Suprapubic skin (tissue), 4 donors: ENCODE data around the gene SPAG16. TPM values are rescaled to one million over a fixed set of nuclear protein-coding genes. Genes with fewer than 3 reads are reported as not detected.

Source experiments
- DNase-seq, 2 donors: peaks; one replicate each; pipeline ENCODE4 v3.0.0-alpha.2; 2019; ENCODE audit warnings: low spot score in 2 of 2
- H3K27ac ChIP-seq: fragments of 200-600 bp; sonication (generic); one replicate; pipeline ENCODE4 v1.5.1; 2019
- H3K27me3 ChIP-seq: fragments of 200-600 bp; sonication (generic); one replicate; pipeline ENCODE4 v1.5.1; 2019
- H3K36me3 ChIP-seq: fragments of 200-600 bp; sonication (generic); one replicate; pipeline ENCODE4 v1.5.1; 2019
- H3K4me1 ChIP-seq: fragments of 200-600 bp; sonication (generic); one replicate; pipeline ENCODE4 v1.5.1; 2019
- H3K4me3 ChIP-seq: fragments of 200-600 bp; sonication (generic); one replicate; pipeline ENCODE4 v1.5.1; 2019; ENCODE audit warnings: mild to moderate bottlenecking
- H3K9me3 ChIP-seq: fragments of 200-600 bp; sonication (generic); one replicate; pipeline ENCODE4 v1.5.1; 2019
- CTCF ChIP-seq, 2 donors: fragments of 200-600 bp in 1 of 2; fragments of 450-650 bp in 1 of 2; sonication (generic) in 1 of 2; IDR thresholded peaks; one replicate each; pipeline ENCODE4 v1.5.1; 2016 to 2019; ENCODE audit warnings: antibody characterized with exemption in 2 of 2, mild to moderate bottlenecking in 1 of 2, moderate library complexity in 1 of 2
- EP300 ChIP-seq: sonication (generic); formaldehyde crosslinking; IDR thresholded peaks from one replicate; pipeline ENCODE4 v1.6.1; 2017; ENCODE audit warnings: antibody characterized with exemption
- POLR2A ChIP-seq, 2 donors: fragments of 450-650 bp; IDR thresholded peaks; one replicate each; pipeline ENCODE4 v1.6.1; 2017; ENCODE audit warnings: antibody characterized with exemption in 2 of 2, mild to moderate bottlenecking in 2 of 2, moderate library complexity in 2 of 2
- POLR2AphosphoS5 ChIP-seq, 3 donors: sonication (generic); formaldehyde crosslinking; IDR thresholded peaks; one replicate each; pipeline ENCODE4 v1.6.1; 2017; ENCODE audit warnings: antibody characterized with exemption in 3 of 3
- WGBS: methylation state at CpG from one replicate; pipeline ENCODE4 v1.1.5; 2018; 5-methylcytosine and 5-hydroxymethylcytosine counted together
- total RNA-seq, 4 donors: library from RNA; depleted of rRNA; stranded (reverse); fragments of >200 nt; gene quantifications; one replicate each; pipeline ENCODE4 v1.1.0, GENCODE V29; 2016

Gene SPAG16
- total RNA-seq, 4 donors from 2014 or later, result 17.5 to 31.4 (median 22.0) TPM

GRCh38 chr2:213419980-213420379, 135.7 kb downstream of the SPAG16 start:
- no peak for TF ChIP-seq CTCF (IDR thresholded peaks at IDR 0.05)
- TF ChIP-seq EP300, result no peak
- no peak for TF ChIP-seq POLR2A (IDR thresholded peaks at IDR 0.05)
- no peak for TF ChIP-seq POLR2AphosphoS5 (IDR thresholded peaks at IDR 0.05)
- WGBS, result 56% methylated on average over 1 of the region's 1 CpG

GRCh38 chr2:213420828-213421385, 136.6 kb downstream of the SPAG16 start:
- Histone ChIP-seq H3K27ac (no peak overlapping the region), H3K36me3 (no peaks in the 10 kb centered on the region), H3K4me3 (no peak overlapping the region), H3K4me1 (no peaks in the 10 kb centered on the region), H3K9me3 (no peaks in the 10 kb centered on the region), H3K27me3 (no peaks in the 10 kb centered on the region)
- TF ChIP-seq POLR2AphosphoS5 (IDR thresholded peaks at IDR 0.05) (no peak), EP300 (no peak), CTCF (IDR thresholded peaks at IDR 0.05) (no peak), POLR2A (IDR thresholded peaks at IDR 0.05) (no peak)
- 85% methylated on average over 4 of the region's 5 CpGs for WGBS
- DNase-seq, result no peak

More at GRCh38 chr2:213419980-213420379, 135.7 kb downstream of the SPAG16 start:
- DNase-seq, result no peak
- Histone ChIP-seq H3K27ac (no peak overlapping the region), H3K36me3 (no peaks in the 10 kb centered on the region), H3K4me1 (no peaks in the 10 kb centered on the region), H3K27me3 (no peaks in the 10 kb centered on the region), H3K9me3 (no peaks in the 10 kb centered on the region), H3K4me3 (no peak overlapping the region)

- Histone ChIP-seq H3K9me3 (no peaks in the 10 kb centered on the region), H3K36me3 (no peaks in the 10 kb centered on the region), H3K4me3 (no peak overlapping the region), H3K27me3 (no peaks in the 10 kb centered on the region), H3K27ac (no peak overlapping the region), H3K4me1 (no peaks in the 10 kb centered on the region)
- DNase-seq, result no peak
- 67% methylated on average over 2 of the region's 2 CpGs for WGBS
- no peak for TF ChIP-seq CTCF (IDR thresholded peaks at IDR 0.05)
- no peak for TF ChIP-seq POLR2A (IDR thresholded peaks at IDR 0.05)
- no peak for TF ChIP-seq POLR2AphosphoS5 (IDR thresholded peaks at IDR 0.05)
- TF ChIP-seq EP300, result no peak
These were observed 137.9 kb downstream of the SPAG16 start for GRCh38 chr2:213422211-213422610.

- Histone ChIP-seq H3K36me3 (no peaks in the 10 kb centered on the region), H3K9me3 (peaks cover 5% of the 10 kb centered on the region), H3K4me3 (no peak overlapping the region), H3K27ac (no peak overlapping the region), H3K4me1 (no peaks in the 10 kb centered on the region), H3K27me3 (no peaks in the 10 kb centered on the region)
- no peak for DNase-seq
- TF ChIP-seq CTCF (IDR thresholded peaks at IDR 0.05), result no peak
- no peak for TF ChIP-seq EP300
- TF ChIP-seq POLR2A (IDR thresholded peaks at IDR 0.05), result no peak
- no peak for TF ChIP-seq POLR2AphosphoS5 (IDR thresholded peaks at IDR 0.05)
- 73% methylated on average over 1 of the region's 1 CpG for WGBS
These were observed 141.4 kb downstream of the SPAG16 start for GRCh38 chr2:213425618-213426017.

GRCh38 chr2:213429516-213429915, 145.3 kb downstream of the SPAG16 start:
- no peak for DNase-seq
- Histone ChIP-seq H3K36me3 (no peaks in the 10 kb centered on the region), H3K27ac (no peak overlapping the region), H3K27me3 (no peaks in the 10 kb centered on the region), H3K4me1 (no peaks in the 10 kb centered on the region), H3K9me3 (peaks cover 5% of the 10 kb centered on the region), H3K4me3 (no peak overlapping the region)
- TF ChIP-seq EP300 (no peak), POLR2A (IDR thresholded peaks at IDR 0.05) (no peak)
- 63% methylated on average over 2 of the region's 2 CpGs for WGBS

GRCh38 chr2:213443921-213444320, 159.7 kb downstream of the SPAG16 start:
- TF ChIP-seq POLR2AphosphoS5 (IDR thresholded peaks at IDR 0.05), result no peak
- no peak for TF ChIP-seq CTCF (IDR thresholded peaks at IDR 0.05)
- no peak for TF ChIP-seq POLR2A (IDR thresholded peaks at IDR 0.05)
- TF ChIP-seq EP300, result no peak
- H3K36me3 ChIP-seq, result no peaks in the 10 kb centered on the region
- DNase-seq, result no peak

More at GRCh38 chr2:213443921-213444320, 159.7 kb downstream of the SPAG16 start:
- WGBS, result 55% methylated on average over 2 of the region's 2 CpGs
- Histone ChIP-seq H3K9me3 (peaks cover 7% of the 10 kb centered on the region), H3K27ac (no peak overlapping the region), H3K4me3 (no peak overlapping the region), H3K27me3 (no peaks in the 10 kb centered on the region), H3K4me1 (no peaks in the 10 kb centered on the region)
